Head of caudate nucleus (tissue), 42 donors: ENCODE measurements around the gene SARM1.
A peak's percentile ranks its signal among the peaks of the same experiment; 100 is the strongest.

Source experiments
- DNase-seq, 42 donors: peaks; one replicate each; pipeline versions ENCODE4 v3.0.0 to v3.0.0-alpha.2; 2020 to 2021; ENCODE audit warnings: mixed read lengths in 7 of 42
- intact Hi-C: fragments of 100-400 bp; cut with DNase I; formaldehyde crosslinking; loops from one replicate; pipeline ENCODE4 v1.15.0; 2022

Gene SARM1

GRCh38 chr17:28364665-28365363 lies 6.7 kb upstream of the SARM1 start, which contains the start of gene SEBOX:
Gene SEBOX (minus strand): TSS chr17:28365199. CDS start chr17:28365151, 48 bp downstream.
- intact Hi-C loops = no loop called here
- DNase-seq = no peak

GRCh38 chr17:28365487-28365886 lies 6.0 kb upstream of the SARM1 start:
- DNase-seq = no peak
- intact Hi-C loops = no loop called here

GRCh38 chr17:28366605-28367004 lies 4.9 kb upstream of the SARM1 start:
- intact Hi-C loops = no loop called here
- DNase-seq = no peak

GRCh38 chr17:28367641-28368305 lies 3.7 kb upstream of the SARM1 start:
- DNase-seq = no peak
- intact Hi-C loops = no loop called here

GRCh38 chr17:28368306-28368831 lies 3.1 kb upstream of the SARM1 start:
- intact Hi-C loops = no loop called here
- no peak for DNase-seq

- intact Hi-C loops = no loop called here
- DNase-seq = no peak
Measured at GRCh38 chr17:28368915-28369683, 2.4 kb upstream of the SARM1 start.

- no peak for DNase-seq
- intact Hi-C loops = no loop called here
Measured at GRCh38 chr17:28369684-28370034, 1.8 kb upstream of the SARM1 start.

- intact Hi-C loops = no loop called here
- no peak for DNase-seq
Measured at GRCh38 chr17:28370035-28370743, 1.3 kb upstream of the SARM1 start, which contains the start of gene VTN. Gene VTN (minus strand): TSS chr17:28370307. CDS start chr17:28370203, 104 bp downstream.

- DNase-seq = no peak
- intact Hi-C loops = no loop called here
Measured at GRCh38 chr17:28370744-28371103, 770 bp upstream of the SARM1 start.

GRCh38 chr17:28372203-28372944 lies 880 bp downstream of the SARM1 start:
- DNase-seq = peak in 35 of 42 donors; percentile 23 to 71 (median 54)
- intact Hi-C loops = no loop called here

- DNase-seq = peak in 1 of 42 donors; percentile 10
- intact Hi-C loops = no loop called here
Measured at GRCh38 chr17:28372945-28373274, 1.4 kb downstream of the SARM1 start.

- intact Hi-C loops = no loop called here
- DNase-seq = peak in 12 of 42 donors; percentile 33 to 66 (median 55)
Measured at GRCh38 chr17:28379814-28380801, 8.6 kb downstream of the SARM1 start.

GRCh38 chr17:28381141-28381825 lies 9.8 kb downstream of the SARM1 start:
- intact Hi-C loops = no loop called here
- DNase-seq = peak in 26 of 42 donors; percentile 12 to 73 (median 52)

GRCh38 chr17:28384281-28385036 lies 13.0 kb downstream of the SARM1 start:
- intact Hi-C loops = no loop called here
- DNase-seq = peak in 31 of 42 donors; percentile 26 to 77 (median 52)

- DNase-seq = peak in 2 of 42 donors; percentile 12 to 22
- intact Hi-C loops = no loop called here
Measured at GRCh38 chr17:28385037-28385400, 13.5 kb downstream of the SARM1 start.

GRCh38 chr17:28385406-28385805 lies 13.9 kb downstream of the SARM1 start:
- peak in 1 of 42 donors; percentile 30 for DNase-seq
- intact Hi-C loops = no loop called here
